GM19240 (cell line): ENCODE measurements around the gene DENND1A.

Experiments used
- DNase-seq: peaks from one replicate; pipeline ENCODE4 v3.0.0; 2011; ENCODE audit warnings: low spot score; ENCODE audit not compliant: insufficient read length

DENND1A gene

GRCh38 chr9:123864251-123864650 lies 65.7 kb downstream of the DENND1A start:
- DNase-seq = no peak

GRCh38 chr9:123863164-123863855 lies 66.6 kb downstream of the DENND1A start:
- no peak for DNase-seq

GRCh38 chr9:123861756-123862120 lies 68.2 kb downstream of the DENND1A start:
- no peak for DNase-seq

- DNase-seq = no peak
Observed at GRCh38 chr9:123861086-123861755, 68.7 kb downstream of the DENND1A start.

- no peak for DNase-seq
Observed at GRCh38 chr9:123860603-123861002, 69.3 kb downstream of the DENND1A start.

GRCh38 chr9:123852403-123852802 lies 77.5 kb downstream of the DENND1A start:
- no peak for DNase-seq

- no peak for DNase-seq
Observed at GRCh38 chr9:123851851-123852250, 78.1 kb downstream of the DENND1A start.

- no peak for DNase-seq
Observed at GRCh38 chr9:123848447-123849085, 81.4 kb downstream of the DENND1A start.

GRCh38 chr9:123846966-123847365 lies 83.0 kb downstream of the DENND1A start:
- no peak for DNase-seq

GRCh38 chr9:123843703-123844102 lies 86.2 kb downstream of the DENND1A start:
- no peak for DNase-seq

GRCh38 chr9:123835821-123836220 lies 94.1 kb downstream of the DENND1A start:
- DNase-seq = no peak

- peak; percentile 2 for DNase-seq
Observed at GRCh38 chr9:123834889-123835562, 94.9 kb downstream of the DENND1A start.

- no peak for DNase-seq
Observed at GRCh38 chr9:123834218-123834888, 95.6 kb downstream of the DENND1A start.

- DNase-seq = no peak
Observed at GRCh38 chr9:123832858-123833650, 96.9 kb downstream of the DENND1A start.

- no peak for DNase-seq
Observed at GRCh38 chr9:123832176-123832575, 97.8 kb downstream of the DENND1A start.

GRCh38 chr9:123828449-123828848 lies 101.5 kb downstream of the DENND1A start:
- no peak for DNase-seq

- DNase-seq = no peak
Observed at GRCh38 chr9:123825342-123826060, 104.4 kb downstream of the DENND1A start.

- no peak for DNase-seq
Observed at GRCh38 chr9:123823194-123823947, 106.6 kb downstream of the DENND1A start.

GRCh38 chr9:123821619-123822018 lies 108.3 kb downstream of the DENND1A start:
- no peak for DNase-seq
